ENCODE data around the gene TSPAN9.

- TF ChIP-seq CTCF (IDR thresholded peaks at IDR 0.05) (no peak), POLR2A (IDR thresholded peaks at IDR 0.05) (no peak), POLR2AphosphoS5 (IDR thresholded peaks at IDR 0.05) (no peak)
These were observed 211.5 kb downstream of the TSPAN9 start for GRCh38 chr12:3288690-3289089.
